ENCODE results near the gene LRRC2. TPM values are rescaled to one million over a fixed set of nuclear protein-coding genes. Genes with fewer than 3 reads are reported as not detected.
"Not testable (repeated sequence)": the region's sequence is repeated elsewhere in the genome, so short reads cannot be mapped to it uniquely, and the experiment has no call there.

Gene LRRC2
- total and polyA plus RNA-seq, 2 donors (not counting 1 experiment from before 2014, with no cell fraction given), result 3.8 to 6.0 TPM

DNA sequence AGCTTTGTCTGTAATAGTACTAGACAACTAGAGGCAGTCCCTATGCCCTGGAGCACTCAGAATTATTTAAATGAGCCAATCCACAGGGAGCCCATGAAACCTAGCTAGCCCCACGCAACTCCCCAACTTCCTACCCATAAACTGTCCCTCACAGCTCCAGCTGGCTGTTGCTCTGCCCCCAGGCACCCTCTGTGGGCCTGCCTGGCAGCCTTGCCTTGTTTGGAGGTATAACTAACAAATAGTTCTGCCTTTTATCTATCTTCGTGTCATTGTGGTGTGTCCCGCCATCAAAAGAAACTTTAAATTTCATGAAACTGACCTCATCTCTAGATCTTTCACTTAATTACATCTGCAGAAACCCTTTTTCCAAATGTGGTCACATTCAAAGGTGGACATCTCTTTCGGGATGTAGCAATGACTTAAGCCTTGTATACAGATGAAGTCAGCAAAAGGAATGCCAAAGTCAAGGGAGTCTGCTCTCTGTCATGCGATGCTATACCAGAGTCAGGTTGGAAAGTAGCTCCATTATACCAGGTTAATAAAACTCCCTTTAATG, 70.1 kb downstream of the LRRC2 start:
- TF ChIP-seq EZH2 (IDR thresholded peaks at IDR 0.05; ENCODE audit: low read length, missing control alignments), result no peak
- TF ChIP-seq, protein P1, sequence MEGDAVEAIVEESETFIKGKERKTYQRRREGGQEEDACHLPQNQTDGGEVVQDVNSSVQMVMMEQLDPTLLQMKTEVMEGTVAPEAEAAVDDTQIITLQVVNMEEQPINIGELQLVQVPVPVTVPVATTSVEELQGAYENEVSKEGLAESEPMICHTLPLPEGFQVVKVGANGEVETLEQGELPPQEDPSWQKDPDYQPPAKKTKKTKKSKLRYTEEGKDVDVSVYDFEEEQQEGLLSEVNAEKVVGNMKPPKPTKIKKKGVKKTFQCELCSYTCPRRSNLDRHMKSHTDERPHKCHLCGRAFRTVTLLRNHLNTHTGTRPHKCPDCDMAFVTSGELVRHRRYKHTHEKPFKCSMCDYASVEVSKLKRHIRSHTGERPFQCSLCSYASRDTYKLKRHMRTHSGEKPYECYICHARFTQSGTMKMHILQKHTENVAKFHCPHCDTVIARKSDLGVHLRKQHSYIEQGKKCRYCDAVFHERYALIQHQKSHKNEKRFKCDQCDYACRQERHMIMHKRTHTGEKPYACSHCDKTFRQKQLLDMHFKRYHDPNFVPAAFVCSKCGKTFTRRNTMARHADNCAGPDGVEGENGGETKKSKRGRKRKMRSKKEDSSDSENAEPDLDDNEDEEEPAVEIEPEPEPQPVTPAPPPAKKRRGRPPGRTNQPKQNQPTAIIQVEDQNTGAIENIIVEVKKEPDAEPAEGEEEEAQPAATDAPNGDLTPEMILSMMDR (conservative IDR thresholded peaks at IDR 0.05 in 1 of 2, IDR thresholded peaks at IDR 0.05 in 1 of 2; ENCODE audit: low read depth in 1 of 2, low read length in 2 of 2), result no peak
- Histone ChIP-seq H3K4me3 (replicated peaks in 1 of 4; ENCODE audit: control extremely low read depth in 1 of 4, insufficient read depth in 1 of 4, low read depth in 3 of 4, low read length in 4 of 4) (no peak overlapping the region), H3K36me3 (ENCODE audit: control insufficient read depth, insufficient read depth, low read length) (no peaks in the 10 kb centered on the region), H3K9me3 (ENCODE audit: control insufficient read depth, insufficient read depth, low read depth, low read length) (no peaks in the 10 kb centered on the region), H3K27me3 (ENCODE audit: control insufficient read depth, insufficient read depth, low read length) (no peaks in the 10 kb centered on the region), H3K27ac (ENCODE audit: insufficient read depth, low read length) (peak overlapping the region; percentile 34), H3K4me1 (ENCODE audit: control insufficient read depth, extremely low read depth, insufficient read depth, low read length) (peaks cover 6% of the 10 kb centered on the region), H3K4me2 (ENCODE audit: extremely low read depth, insufficient read depth, low read length) (no peak overlapping the region), H3K9ac (ENCODE audit: insufficient read depth, low read length) (no peak overlapping the region), H2AFZ (ENCODE audit: low read length) (no peak overlapping the region), H3K79me2 (ENCODE audit: control insufficient read depth, insufficient read depth, low read length) (no peaks in the 10 kb centered on the region), H4K20me1 (ENCODE audit: control insufficient read depth, extremely low read depth, insufficient read depth, low read length) (no peaks in the 10 kb centered on the region)
- DNase-seq (ENCODE audit: low read depth in 2 of 2), result peak; percentile 56 to 87

DNA sequence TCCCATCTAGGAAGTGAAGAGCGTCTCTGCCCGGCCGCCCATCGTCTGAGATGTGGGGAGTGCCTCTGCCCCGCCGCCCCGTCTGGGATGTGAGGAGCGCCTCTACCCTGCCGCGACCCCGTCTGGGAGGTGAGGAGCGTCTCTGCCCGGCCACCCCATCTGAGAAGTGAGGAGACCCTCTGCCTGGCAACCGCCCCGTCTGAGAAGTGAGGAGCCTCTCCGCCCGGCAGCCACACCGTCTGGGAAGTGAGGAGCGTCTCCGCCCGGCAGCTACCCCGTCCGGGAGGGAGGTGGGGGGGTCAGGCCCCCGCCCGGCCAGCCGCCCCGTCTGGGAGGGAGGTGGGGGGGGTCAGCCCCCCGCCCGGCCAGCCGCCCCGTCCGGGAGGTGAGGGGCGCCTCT, 71.6 kb downstream of the LRRC2 start:
- not testable (repeated sequence) for H3K4me3 ChIP-seq (replicated peaks in 1 of 4; ENCODE audit: control extremely low read depth in 1 of 4, insufficient read depth in 1 of 4, low read depth in 3 of 4, low read length in 4 of 4); H3K9me3 ChIP-seq (ENCODE audit: control insufficient read depth, insufficient read depth, low read depth, low read length); H3K4me2 ChIP-seq (ENCODE audit: extremely low read depth, insufficient read depth, low read length); H3K27me3 ChIP-seq (ENCODE audit: control insufficient read depth, insufficient read depth, low read length); H4K20me1 ChIP-seq (ENCODE audit: control insufficient read depth, extremely low read depth, insufficient read depth, low read length); H2AFZ ChIP-seq (ENCODE audit: low read length); H3K27ac ChIP-seq (ENCODE audit: insufficient read depth, low read length); H3K36me3 ChIP-seq (ENCODE audit: control insufficient read depth, insufficient read depth, low read length); H3K4me1 ChIP-seq (ENCODE audit: control insufficient read depth, extremely low read depth, insufficient read depth, low read length); H3K79me2 ChIP-seq (ENCODE audit: control insufficient read depth, insufficient read depth, low read length); H3K9ac ChIP-seq (ENCODE audit: insufficient read depth, low read length); DNase-seq (ENCODE audit: low read depth in 2 of 2)

DNA sequence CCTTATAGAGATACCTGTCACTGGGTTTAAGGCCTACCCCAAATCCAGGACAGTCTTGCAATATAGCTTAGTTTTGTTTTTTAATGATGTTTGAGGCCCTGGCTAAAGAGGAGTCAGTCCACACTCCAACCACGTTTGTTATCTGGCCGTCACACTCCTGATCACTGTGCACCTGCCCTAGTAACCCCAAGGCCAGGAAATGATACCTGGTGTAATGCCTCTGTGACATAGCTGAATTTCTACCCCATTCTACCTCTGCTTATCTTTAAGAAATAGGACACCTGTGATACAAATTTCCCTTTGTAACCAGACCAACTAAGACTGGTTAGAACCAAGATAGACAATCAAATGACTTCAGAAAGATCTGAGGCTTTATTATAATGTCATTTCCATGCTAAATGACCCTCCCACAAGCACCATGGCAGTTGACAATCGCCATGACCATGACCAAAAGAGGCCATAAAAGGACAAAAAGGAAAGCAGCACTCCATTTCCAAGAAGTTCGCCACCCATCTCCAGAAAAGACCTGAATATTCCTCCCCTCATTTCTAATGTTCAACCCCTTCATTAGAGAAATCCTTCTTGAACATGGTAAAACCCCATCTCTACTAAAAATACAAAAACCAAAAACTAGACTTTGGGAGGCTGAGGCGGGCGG, 73.1 kb downstream of the LRRC2 start:
- no peak overlapping the region for H3K27ac ChIP-seq (ENCODE audit: insufficient read depth, low read length)
- no peak for DNase-seq (ENCODE audit: low read depth in 2 of 2)

More for the DNA sequence above, 73.1 kb downstream of the LRRC2 start:
- H3K36me3 ChIP-seq (ENCODE audit: control insufficient read depth, insufficient read depth, low read length), result no peaks in the 10 kb centered on the region
- peaks cover 14% of the 10 kb centered on the region for H3K4me1 ChIP-seq (ENCODE audit: control insufficient read depth, extremely low read depth, insufficient read depth, low read length)
- H3K79me2 ChIP-seq (ENCODE audit: control insufficient read depth, insufficient read depth, low read length), result no peaks in the 10 kb centered on the region
- no peak overlapping the region for H3K4me3 ChIP-seq (replicated peaks in 1 of 4; ENCODE audit: control extremely low read depth in 1 of 4, insufficient read depth in 1 of 4, low read depth in 3 of 4, low read length in 4 of 4)
- no peak overlapping the region for H3K4me2 ChIP-seq (ENCODE audit: extremely low read depth, insufficient read depth, low read length)
- H2AFZ ChIP-seq (ENCODE audit: low read length), result no peak overlapping the region
- TF ChIP-seq, protein P1 (conservative IDR thresholded peaks at IDR 0.05 in 1 of 2, IDR thresholded peaks at IDR 0.05 in 1 of 2; ENCODE audit: low read depth in 1 of 2, low read length in 2 of 2), result no peak
- TF ChIP-seq EZH2 (IDR thresholded peaks at IDR 0.05; ENCODE audit: low read length, missing control alignments), result no peak
- H4K20me1 ChIP-seq (ENCODE audit: control insufficient read depth, extremely low read depth, insufficient read depth, low read length), result no peaks in the 10 kb centered on the region
- no peak overlapping the region for H3K9ac ChIP-seq (ENCODE audit: insufficient read depth, low read length)
- no peaks in the 10 kb centered on the region for H3K9me3 ChIP-seq (ENCODE audit: control insufficient read depth, insufficient read depth, low read depth, low read length)
- no peaks in the 10 kb centered on the region for H3K27me3 ChIP-seq (ENCODE audit: control insufficient read depth, insufficient read depth, low read length)
